ENCODE results near the gene IGFN1. TPM values are rescaled to one million over a fixed set of nuclear protein-coding genes. Genes with fewer than 3 reads are reported as not detected.

The IGFN1 gene
- total and polyA plus RNA-seq, 4 donors, result 0.03 to 0.14 (median 0.08) TPM; not detected in 1

GRCh38 chr1:201169971-201170532 is 20.6 kb upstream of the IGFN1 start:
- no peaks in the 10 kb centered on the region for H3K27me3 ChIP-seq (ENCODE audit: control insufficient read depth in 4 of 4, insufficient read depth in 4 of 4, low read length in 3 of 4)
- H3K9ac ChIP-seq (ENCODE audit: low read depth in 1 of 2, low read length in 2 of 2), result no peak overlapping the region
- 84% methylated on average over 2 of the region's 2 CpGs for WGBS
- H3K36me3 ChIP-seq (ENCODE audit: control insufficient read depth in 4 of 4, insufficient read depth in 3 of 4, low read depth in 1 of 4, low read length in 3 of 4), result no peaks in the 10 kb centered on the region
- TF ChIP-seq TAF1 (conservative IDR thresholded peaks at IDR 0.05) (no peak), REST (IDR thresholded peaks at IDR 0.05) (no peak), MAX (IDR thresholded peaks at IDR 0.05) (no peak)
- H3K4me1 ChIP-seq (ENCODE audit: control insufficient read depth in 4 of 4, insufficient read depth in 4 of 4, low read length in 3 of 4), result peaks cover 4 to 23% (median 18%) of the 10 kb centered on the region in 4 donors
- H3K9me3 ChIP-seq (ENCODE audit: control insufficient read depth in 4 of 4, low read length in 3 of 4), result no peaks in the 10 kb centered on the region
- no peak overlapping the region for H3K4me3 ChIP-seq (ENCODE audit: low read depth in 1 of 3, low read length in 3 of 3)
- DNase-seq (ENCODE audit: low spot score), result no peak
- H3K27ac ChIP-seq (ENCODE audit: low read depth in 1 of 2, low read length in 2 of 2), result peak overlapping the region; percentile 77 to 97

GRCh38 chr1:201170533-201171062 is 20.0 kb upstream of the IGFN1 start:
- Histone ChIP-seq H3K27me3 (ENCODE audit: control insufficient read depth in 4 of 4, insufficient read depth in 4 of 4, low read length in 3 of 4) (no peaks in the 10 kb centered on the region), H3K36me3 (ENCODE audit: control insufficient read depth in 4 of 4, insufficient read depth in 3 of 4, low read depth in 1 of 4, low read length in 3 of 4) (no peaks in the 10 kb centered on the region), H3K4me1 (ENCODE audit: control insufficient read depth in 4 of 4, insufficient read depth in 4 of 4, low read length in 3 of 4) (peaks cover 6 to 25% (median 19%) of the 10 kb centered on the region in 4 donors), H3K9ac (ENCODE audit: low read depth in 1 of 2, low read length in 2 of 2) (peak overlapping the region; percentile 95 to 98), H3K9me3 (ENCODE audit: control insufficient read depth in 4 of 4, low read length in 3 of 4) (no peaks in the 10 kb centered on the region), H3K27ac (ENCODE audit: low read depth in 1 of 2, low read length in 2 of 2) (peak overlapping the region; percentile 97 to 100), H3K4me3 (ENCODE audit: low read depth in 1 of 3, low read length in 3 of 3) (peak overlapping the region; percentile 51 to 74 (median 61))
- TF ChIP-seq JUND (IDR thresholded peaks at IDR 0.05) (peak; percentile 66 to 78), GABPA (IDR thresholded peaks at IDR 0.05 in 1 of 2, conservative IDR thresholded peaks at IDR 0.05 in 1 of 2) (peak in 1 of 2 donors; percentile 30), FOXA1 (IDR thresholded peaks at IDR 0.05) (no peak), RAD21 (IDR thresholded peaks at IDR 0.05) (peak in 1 of 2 donors; percentile 10), FOXA2 (IDR thresholded peaks at IDR 0.05) (no peak), HNF4A (conservative IDR thresholded peaks at IDR 0.05) (peak; percentile 83 to 86), EGR1 (IDR thresholded peaks at IDR 0.05; ENCODE audit: low read depth in 2 of 2) (no peak), RXRA (IDR thresholded peaks at IDR 0.05) (peak; percentile 94 to 96), SP1 (IDR thresholded peaks at IDR 0.05) (peak; percentile 92), HNF4G (IDR thresholded peaks at IDR 0.05) (peak; percentile 17), REST (IDR thresholded peaks at IDR 0.05) (peak; percentile 85), MAX (IDR thresholded peaks at IDR 0.05) (peak; percentile 79), ZBTB33 (IDR thresholded peaks at IDR 0.05) (peak; percentile 56), YY1 (IDR thresholded peaks at IDR 0.05) (peak; percentile 81), NR2F2 (IDR thresholded peaks at IDR 0.05) (peak; percentile 100), TAF1 (conservative IDR thresholded peaks at IDR 0.05) (peak; percentile 89), CTCF (IDR thresholded peaks at IDR 0.05; ENCODE audit: low read depth, low read length, missing input control) (peak; percentile 13), ATF3 (IDR thresholded peaks at IDR 0.05) (peak; percentile 93)
- DNase-seq (ENCODE audit: low spot score), result peak; percentile 95
- WGBS, result 3% methylated on average over 26 of the region's 26 CpGs
